GM12875 (cell line): ENCODE measurements around the gene ZNF425.

Source experiments
- H3K4me3 ChIP-seq: one replicate; pipeline ENCODE4 v1.5.1; 2011; ENCODE audit warnings: low read depth, low read length, control low read depth
- TF ChIP-seq, protein P1 (sequence below): IDR thresholded peaks from 2 replicates; pipeline ENCODE4 v1.5.1; 2011; ENCODE audit warnings: low read depth, mild to moderate bottlenecking, control low read depth, inconsistent platforms, low read length, moderate library complexity, borderline replicate concordance; ENCODE audit not compliant: insufficient read depth

Gene ZNF425

GRCh38 chr7:149125863-149126661, at the start of gene ZNF425:
ZNF425 (minus strand) TSS chr7:149126324; CDS start chr7:149126213, 111 bp downstream.
- TF ChIP-seq, protein P1, sequence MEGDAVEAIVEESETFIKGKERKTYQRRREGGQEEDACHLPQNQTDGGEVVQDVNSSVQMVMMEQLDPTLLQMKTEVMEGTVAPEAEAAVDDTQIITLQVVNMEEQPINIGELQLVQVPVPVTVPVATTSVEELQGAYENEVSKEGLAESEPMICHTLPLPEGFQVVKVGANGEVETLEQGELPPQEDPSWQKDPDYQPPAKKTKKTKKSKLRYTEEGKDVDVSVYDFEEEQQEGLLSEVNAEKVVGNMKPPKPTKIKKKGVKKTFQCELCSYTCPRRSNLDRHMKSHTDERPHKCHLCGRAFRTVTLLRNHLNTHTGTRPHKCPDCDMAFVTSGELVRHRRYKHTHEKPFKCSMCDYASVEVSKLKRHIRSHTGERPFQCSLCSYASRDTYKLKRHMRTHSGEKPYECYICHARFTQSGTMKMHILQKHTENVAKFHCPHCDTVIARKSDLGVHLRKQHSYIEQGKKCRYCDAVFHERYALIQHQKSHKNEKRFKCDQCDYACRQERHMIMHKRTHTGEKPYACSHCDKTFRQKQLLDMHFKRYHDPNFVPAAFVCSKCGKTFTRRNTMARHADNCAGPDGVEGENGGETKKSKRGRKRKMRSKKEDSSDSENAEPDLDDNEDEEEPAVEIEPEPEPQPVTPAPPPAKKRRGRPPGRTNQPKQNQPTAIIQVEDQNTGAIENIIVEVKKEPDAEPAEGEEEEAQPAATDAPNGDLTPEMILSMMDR: peak; percentile 93
- peak within 1 kb of the TSS; percentile 100 for H3K4me3 ChIP-seq

DNA sequence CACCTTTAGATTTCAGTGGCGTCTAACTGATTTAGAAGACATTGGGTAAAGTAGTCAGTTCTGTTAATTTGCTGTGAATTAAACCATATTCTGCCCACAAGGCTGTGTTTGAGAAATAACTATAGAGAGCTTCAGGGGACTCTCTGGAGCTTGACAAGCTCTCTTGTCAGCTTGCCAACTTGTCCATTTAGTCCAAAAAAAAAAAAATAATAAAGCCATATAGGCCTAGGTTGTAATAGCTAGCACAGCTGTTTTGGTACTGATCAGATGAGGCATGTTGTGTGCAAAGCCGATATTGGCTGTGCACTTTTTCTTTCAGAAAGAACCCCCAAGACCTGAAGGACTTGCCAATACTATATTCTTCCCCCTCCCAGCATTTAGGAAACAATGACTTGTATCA, 49.0 kb upstream of the ZNF425 start:
- TF ChIP-seq, protein P1: no peak
- no peak overlapping the region for H3K4me3 ChIP-seq

GRCh38 chr7:149172534-149172920, 46.4 kb upstream of the ZNF425 start:
- TF ChIP-seq, protein P1: no peak

GRCh38 chr7:149171892-149172533, 45.9 kb upstream of the ZNF425 start:
- H3K4me3 ChIP-seq: no peak overlapping the region
- TF ChIP-seq, protein P1: no peak

More at GRCh38 chr7:149172534-149172920, 46.4 kb upstream of the ZNF425 start:
- H3K4me3 ChIP-seq: no peak overlapping the region

GRCh38 chr7:149166630-149167352, 40.7 kb upstream of the ZNF425 start:
- no peak overlapping the region for H3K4me3 ChIP-seq
- TF ChIP-seq, protein P1: no peak

- H3K4me3 ChIP-seq: no peak overlapping the region
- TF ChIP-seq, protein P1: no peak
Observed at GRCh38 chr7:149166142-149166541, 40.0 kb upstream of the ZNF425 start.
